NCI-H2081 (cell line): ENCODE measurements around the gene ERGIC1.
A peak's percentile ranks its signal among the peaks of the same experiment; 100 is the strongest.

ENCODE experiments used
- DNase-seq, 2 experiments: peaks; one replicate each; lab custom pipeline; 2025; lab: John Stamatoyannopoulos, UW

The ERGIC1 gene

GRCh38 chr5:172902497-172903472 is 68.7 kb downstream of the ERGIC1 start:
- no peak for DNase-seq

DNA sequence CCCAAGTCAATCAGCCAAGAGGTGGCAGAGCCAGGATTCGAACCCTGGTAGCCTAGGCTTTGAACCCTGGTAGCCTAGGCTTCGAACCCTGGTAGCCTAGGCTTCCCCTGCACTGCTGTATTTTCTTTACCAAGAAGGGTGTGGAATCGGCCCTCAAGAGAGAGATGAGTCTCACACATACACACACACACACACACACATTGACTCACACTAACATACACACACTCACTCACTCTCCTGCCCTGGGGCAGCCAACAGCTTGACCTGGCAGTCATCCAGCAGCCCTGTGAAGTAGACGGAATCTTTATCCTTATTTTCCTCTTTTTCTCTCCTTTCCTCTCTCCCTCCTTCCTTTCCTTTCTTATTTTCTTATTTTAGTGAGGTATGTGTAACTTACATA is 69.7 kb downstream of the ERGIC1 start:
- no peak for DNase-seq

DNA sequence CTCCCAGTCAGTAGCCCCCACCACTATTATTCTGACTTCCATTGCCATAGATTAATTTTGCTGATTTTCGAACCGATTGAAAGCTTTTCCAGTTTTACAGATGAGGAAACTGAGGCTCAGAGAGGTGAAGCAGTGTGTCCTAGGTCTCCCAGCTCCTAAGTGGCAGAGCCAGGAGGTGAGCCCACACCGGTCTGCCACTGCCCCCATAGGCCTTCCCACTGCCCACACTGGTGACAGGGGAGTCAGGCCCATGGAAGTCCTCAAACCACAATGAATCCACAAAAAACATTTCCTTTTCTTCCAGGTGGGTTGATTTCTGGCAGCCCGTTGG is 70.2 kb downstream of the ERGIC1 start:
- no peak for DNase-seq

DNA sequence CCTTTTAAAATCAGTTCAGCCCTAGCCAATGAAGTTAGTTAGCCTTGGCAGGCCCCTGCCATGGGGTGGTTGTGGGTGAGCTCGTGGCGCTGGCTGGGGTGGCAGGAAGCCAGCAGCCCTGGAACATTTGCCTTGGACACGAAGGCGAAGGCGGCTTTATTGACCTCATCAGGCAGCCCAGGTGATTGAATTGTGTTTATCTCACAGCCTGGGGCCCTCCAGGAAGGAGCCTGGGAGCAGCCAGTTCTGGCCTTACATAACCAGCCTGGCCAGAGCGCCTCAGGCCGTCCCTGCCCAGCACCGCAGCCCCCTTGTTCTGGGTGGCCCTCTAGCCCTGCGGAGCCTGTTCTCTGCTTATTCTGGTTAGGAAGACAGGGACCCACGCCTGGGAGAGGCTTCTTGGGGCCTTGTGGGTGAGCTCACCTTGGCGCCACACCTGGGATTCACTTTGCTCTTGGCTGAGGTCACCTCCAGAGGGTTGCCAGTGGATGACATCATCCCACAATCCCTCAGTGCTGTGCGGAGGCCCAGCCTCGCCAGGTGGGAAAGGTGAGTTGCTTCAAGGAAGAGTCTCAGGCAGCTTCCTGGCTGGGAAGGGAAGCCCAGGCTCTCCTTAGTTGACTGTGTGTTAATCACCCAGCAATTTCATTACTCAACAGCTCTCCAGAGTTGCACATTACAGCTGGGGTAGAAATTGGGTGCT is 70.7 kb downstream of the ERGIC1 start:
- peak; percentile 41 to 67 for DNase-seq

GRCh38 chr5:172905346-172906140 is 71.5 kb downstream of the ERGIC1 start:
- DNase-seq = no peak

- DNase-seq = no peak
Observed at GRCh38 chr5:172906436-172906835, 72.4 kb downstream of the ERGIC1 start.

GRCh38 chr5:172906888-172907287 is 72.8 kb downstream of the ERGIC1 start:
- no peak for DNase-seq

DNA sequence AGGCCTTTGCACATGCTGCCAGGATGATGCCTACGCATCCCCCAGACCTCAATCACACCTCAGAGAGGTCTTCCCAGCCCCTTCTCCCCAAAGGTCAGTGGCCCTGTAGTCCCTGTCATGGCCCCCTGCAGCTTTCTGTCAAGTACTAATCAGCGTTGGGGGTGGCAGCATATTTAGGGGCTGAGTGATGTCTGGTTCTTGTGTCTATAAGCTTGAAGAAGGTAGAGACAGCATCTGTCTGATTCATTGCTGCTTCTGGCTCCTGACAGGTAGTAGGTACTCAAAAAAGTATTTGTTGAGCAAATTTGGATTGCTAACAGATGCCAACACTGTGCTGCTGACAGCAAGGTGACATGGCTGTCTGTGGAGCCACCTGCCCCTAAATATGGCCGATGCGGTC is 73.6 kb downstream of the ERGIC1 start:
- DNase-seq = no peak

GRCh38 chr5:172908662-172909061 is 74.6 kb downstream of the ERGIC1 start:
- no peak for DNase-seq

DNA sequence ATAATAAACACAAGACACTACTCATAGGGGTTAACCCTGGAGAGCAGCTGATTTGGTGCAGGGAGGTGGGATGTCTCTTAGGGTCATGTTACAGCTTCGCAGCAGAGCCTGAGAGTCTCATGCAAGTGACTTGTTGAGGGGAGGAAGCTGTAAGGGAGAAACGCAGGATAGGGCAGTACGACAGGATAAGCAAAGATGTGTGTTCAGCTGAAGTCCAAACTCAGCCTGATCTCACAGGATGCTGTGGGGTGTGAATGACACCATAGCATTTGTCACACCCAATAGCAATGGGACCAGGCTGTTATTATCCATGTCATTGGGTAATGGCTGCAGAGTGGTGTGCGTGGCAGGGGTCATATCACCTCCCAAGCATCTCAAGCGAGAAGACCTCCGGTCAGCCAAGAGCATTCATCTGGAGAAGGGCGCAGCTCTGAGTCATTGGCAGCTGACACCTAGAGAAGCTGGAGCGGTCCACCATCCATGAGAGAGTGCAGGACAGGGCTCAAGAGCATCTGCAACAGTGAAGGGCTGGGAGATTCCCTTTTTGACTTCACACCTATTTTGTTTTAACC is 76.0 kb downstream of the ERGIC1 start:
- no peak for DNase-seq

GRCh38 chr5:172910828-172911627 is 77.0 kb downstream of the ERGIC1 start:
- peak; percentile 8 to 19 for DNase-seq

DNA sequence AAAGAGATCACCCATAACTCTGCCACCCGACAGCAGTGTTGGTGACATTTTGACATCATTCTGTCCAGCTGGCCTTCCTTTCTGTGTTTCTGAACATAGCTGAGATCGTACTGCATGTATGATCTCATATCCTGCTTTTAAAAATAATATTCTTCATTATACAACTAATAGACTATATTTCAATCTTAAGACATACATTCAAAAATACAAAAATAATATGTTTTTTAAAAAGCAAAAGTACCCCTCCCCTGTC is 77.5 kb downstream of the ERGIC1 start:
- no peak for DNase-seq

DNA sequence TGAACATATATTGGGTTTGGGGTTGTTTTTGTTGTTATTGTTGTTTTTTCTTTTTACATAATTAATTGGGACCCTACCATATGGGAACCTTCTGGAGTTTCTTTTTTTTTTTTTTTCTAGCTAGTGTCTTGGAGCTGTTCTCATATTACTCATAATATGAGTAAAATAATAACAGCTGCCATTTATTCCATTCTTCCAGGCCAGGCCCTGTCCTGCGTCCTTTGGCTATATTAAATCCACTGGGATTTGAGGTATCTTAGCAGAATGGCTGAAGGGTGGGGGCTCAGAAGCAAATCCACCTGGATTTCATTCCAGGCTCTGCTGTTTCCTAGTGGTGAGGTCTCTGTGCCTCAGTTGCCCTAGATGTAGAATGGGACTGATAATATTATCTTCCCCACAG is 77.9 kb downstream of the ERGIC1 start:
- DNase-seq = no peak

DNA sequence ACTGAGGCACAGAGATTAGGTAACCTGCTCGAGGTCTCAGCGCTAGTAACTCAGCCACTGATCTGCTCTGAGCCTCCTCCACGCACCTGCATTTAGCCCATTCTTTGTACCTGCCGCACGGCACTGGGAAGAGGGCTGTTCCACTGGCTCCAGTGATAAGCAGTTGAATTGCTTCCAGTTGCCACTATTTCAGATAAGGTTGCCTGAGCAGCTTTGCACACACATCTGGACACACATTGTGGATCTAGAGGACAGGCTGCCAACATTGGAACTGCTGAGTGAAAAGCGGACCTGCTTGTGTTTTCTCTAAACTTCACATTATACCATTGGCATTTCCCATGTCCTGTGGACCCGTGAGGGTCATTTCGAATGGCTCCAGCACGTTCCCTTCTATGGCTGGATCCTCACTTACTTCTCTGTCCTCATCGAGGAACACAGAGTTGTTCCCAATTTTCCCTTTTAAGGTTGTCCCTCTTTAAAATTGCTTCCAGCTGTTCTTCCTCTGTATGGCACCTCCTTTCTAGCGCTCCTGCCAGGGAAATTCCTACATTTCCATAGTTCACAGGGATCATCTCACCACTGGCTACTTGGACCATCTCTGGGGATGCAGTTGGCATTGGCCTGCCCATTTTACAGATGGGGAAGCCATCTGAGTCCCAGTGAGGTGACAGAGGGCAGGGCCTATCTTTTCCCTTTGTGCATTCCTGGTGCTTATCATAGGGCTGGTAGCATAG is 79.2 kb downstream of the ERGIC1 start:
- DNase-seq = no peak

DNA sequence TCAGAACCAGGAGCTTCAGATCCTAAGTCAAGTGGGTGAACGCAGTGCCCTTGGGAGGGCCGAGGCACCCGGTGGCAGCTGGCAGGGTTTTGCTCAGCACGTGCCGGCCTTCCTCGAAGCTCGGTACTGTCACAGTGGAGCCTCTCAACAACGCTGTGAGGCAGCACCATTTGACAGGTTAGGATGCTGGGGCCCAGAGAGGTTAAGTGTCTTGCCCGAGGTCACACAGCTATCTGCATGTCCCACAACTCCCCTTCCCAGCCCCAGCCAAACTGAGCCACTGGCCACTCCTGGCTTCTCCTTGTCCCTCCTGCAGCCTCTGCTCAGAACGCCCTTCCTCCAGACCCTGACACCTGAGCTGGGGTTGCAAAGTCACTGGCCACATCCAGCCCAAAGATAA is 81.5 kb downstream of the ERGIC1 start:
- no peak for DNase-seq

- DNase-seq = no peak
Observed at GRCh38 chr5:172918421-172919371, 84.6 kb downstream of the ERGIC1 start.

DNA sequence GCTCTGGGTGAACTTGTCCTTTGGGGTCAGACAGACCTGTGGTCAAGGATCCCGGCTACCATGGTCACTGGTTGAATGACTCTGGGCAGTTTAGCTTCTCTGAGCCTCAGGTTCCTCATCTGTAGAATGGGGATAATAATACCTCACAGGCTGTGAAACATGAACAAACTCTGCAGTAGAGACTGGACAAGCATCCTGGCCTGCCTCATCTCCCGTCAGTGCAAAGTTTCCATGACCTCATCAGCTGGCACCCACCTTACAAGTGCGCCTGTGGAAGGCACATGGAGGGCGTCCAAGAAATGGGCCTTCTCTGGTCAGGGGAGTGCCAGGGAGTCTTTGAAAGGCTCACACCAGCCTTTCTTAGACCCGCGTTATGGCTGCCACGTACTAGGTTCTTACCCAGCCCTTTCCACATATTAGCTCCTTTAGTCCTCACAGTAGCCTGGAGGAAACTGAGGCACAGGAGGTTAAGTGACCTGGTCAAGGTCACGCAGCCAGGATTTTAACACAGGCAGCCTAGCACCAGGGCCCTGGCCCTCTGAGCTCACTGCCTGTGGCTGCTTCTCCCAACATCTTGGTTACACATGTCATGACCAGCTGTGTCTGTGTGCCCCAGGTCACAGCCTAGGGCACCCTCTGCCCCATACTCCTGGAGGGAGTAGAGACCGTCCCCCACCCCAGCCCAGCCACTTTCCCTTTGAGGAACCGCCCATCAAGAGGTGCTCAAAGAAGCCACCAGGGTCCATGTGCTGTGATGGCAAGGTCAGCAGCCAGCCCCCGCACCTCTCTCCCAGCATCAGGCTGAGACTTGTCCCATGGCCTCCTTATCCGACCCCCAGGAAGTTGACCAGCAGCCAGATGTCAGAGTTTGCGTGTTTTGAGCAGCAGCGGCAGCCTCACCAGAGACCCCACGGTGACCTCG is 85.7 kb downstream of the ERGIC1 start:
- no peak for DNase-seq

DNA sequence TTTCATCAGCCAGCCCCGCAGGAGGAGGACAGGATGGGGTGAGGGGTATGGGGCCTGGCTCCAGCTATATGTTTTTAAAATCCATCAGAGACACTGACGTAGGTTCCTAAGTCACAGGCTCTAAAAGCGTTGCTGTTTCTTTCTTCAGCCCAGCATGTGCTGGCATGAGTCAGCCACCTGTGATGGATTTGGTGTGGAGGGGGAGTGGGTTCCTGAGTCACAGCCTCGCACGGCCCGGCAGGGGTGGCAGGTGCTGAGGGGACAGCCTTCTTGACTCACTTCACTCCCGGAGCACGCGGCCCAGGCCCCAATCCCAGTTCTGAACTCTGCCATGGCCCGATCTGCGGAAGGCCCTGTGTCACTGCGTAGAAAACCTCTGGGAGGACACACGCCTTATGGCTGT is 86.4 kb downstream of the ERGIC1 start:
- no peak for DNase-seq

DNA sequence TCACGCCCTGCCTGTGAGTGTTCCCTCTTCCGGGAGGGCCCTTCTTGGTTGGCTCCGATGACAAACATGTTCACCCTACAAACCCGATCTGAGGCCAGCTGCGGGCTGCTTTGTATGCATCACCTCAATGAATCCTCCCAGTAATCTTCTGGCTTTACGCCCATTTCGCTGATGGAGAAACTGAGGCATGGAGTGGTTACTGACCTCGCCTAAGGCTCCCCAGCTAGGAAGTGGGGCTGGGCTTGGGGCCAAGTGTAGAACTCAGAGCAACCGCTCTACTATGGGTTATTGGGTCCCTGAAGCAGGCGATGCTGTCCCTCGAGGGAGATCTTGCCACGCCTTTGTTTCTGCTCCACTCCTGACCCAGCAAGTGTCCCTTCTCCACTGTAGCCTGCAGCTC is 86.9 kb downstream of the ERGIC1 start:
- no peak for DNase-seq
